ENCODE measurements around the gene TNFRSF14.
"Not testable (repeated sequence)": the region's sequence is repeated elsewhere in the genome, so short reads cannot be mapped to it uniquely, and the experiment has no call there.

TNFRSF14 gene

GRCh38 chr1:2569060-2569459, 12.9 kb downstream of the TNFRSF14 start:
- TF ChIP-seq CTCF (conservative IDR thresholded peaks at IDR 0.05; ENCODE audit: control insufficient read depth, insufficient read depth, low read depth, low read length): no peak
- H3K4me3 ChIP-seq (ENCODE audit: control insufficient read depth, low read depth, low read length): no peak overlapping the region
- DNase-seq (ENCODE audit: low read depth): no peak

DNA sequence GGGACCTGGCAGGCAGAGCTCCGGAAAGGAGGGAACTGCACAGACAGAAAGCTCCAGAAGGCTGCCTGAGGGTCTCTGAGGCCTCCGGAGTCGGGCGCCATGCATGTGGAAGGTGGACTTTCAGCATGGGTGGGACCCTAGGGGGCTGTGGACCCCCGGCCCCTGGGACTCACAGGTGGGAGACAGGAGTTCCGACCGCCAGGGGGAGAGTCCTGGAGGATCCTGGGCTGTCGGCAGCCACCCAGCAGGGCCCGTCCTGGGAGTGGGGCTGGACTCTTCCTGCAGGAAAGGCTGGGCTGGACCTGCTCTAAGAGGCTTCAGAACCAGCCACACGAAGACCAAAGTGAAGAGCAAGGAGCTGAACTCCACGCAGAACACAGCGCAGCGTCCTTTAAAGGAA, 13.5 kb downstream of the TNFRSF14 start:
- H3K4me3 ChIP-seq (ENCODE audit: control insufficient read depth, low read depth, low read length); DNase-seq (ENCODE audit: low read depth): not testable (repeated sequence)

- no peak for DNase-seq (ENCODE audit: low read depth)
- no peak for TF ChIP-seq CTCF (conservative IDR thresholded peaks at IDR 0.05; ENCODE audit: control insufficient read depth, insufficient read depth, low read depth, low read length)
- H3K4me3 ChIP-seq (ENCODE audit: control insufficient read depth, low read depth, low read length): no peak overlapping the region
Observed at GRCh38 chr1:2570332-2570731, 14.2 kb downstream of the TNFRSF14 start.

DNA sequence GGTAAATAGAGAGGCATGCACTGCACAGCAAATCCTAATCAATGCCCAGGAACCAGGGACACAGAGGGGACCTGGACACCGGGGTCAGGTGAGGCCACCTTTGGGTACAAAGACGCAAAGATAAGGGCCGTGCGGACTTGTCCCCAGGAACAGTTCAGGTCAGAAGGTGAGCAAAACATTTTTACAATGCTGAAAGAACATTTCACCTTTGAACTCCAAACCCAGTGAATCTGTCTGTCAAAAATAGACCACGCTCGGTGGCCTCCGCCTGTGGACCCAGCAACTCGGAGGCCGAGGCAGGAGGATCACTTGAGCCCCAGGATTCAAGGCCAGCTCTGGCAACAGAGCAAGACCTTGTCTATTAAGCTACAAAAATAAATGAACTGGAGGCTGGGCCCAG, 15.2 kb downstream of the TNFRSF14 start:
- TF ChIP-seq CTCF (conservative IDR thresholded peaks at IDR 0.05; ENCODE audit: control insufficient read depth, insufficient read depth, low read depth, low read length): no peak
- H3K4me3 ChIP-seq (ENCODE audit: control insufficient read depth, low read depth, low read length): no peak overlapping the region
- no peak for DNase-seq (ENCODE audit: low read depth)

DNA sequence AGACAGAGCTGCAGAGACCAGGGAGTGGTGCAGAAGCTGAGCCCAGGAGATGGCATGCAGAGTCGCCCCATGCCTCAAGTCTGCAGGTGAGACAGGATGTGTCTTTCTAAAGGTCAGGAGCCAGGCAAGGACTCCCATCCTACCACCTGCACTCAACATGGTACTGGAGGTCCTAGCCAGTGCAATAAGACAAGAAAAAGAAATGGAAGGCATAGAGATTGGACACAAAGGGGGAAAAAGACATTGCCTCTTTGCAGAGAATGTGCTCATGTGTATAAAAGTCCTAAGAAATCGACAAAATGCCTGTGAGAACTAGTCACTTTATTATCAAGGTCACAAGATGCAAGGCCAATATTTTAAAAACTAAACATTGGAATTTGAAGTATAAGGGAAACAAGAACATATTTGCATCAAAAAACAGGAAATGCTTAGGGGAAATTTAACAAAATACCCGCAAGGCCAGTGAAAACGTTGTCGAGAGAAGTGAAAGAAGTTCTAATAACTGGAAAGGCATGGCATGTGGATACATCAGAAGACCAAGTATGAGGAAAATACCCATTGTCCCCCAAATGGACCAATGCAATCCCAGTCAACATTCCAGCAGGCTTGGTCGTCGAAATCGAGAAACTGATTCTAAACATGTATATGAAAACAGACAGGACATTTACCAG, 17.2 kb downstream of the TNFRSF14 start:
- DNase-seq (ENCODE audit: low read depth): no peak

GRCh38 chr1:2574350-2574749, 18.2 kb downstream of the TNFRSF14 start:
- no peak for DNase-seq (ENCODE audit: low read depth)
- TF ChIP-seq CTCF (conservative IDR thresholded peaks at IDR 0.05; ENCODE audit: control insufficient read depth, insufficient read depth, low read depth, low read length): no peak
- H3K4me3 ChIP-seq (ENCODE audit: control insufficient read depth, low read depth, low read length): no peak overlapping the region

More for the DNA sequence above, 17.2 kb downstream of the TNFRSF14 start:
- no peak for TF ChIP-seq CTCF (conservative IDR thresholded peaks at IDR 0.05; ENCODE audit: control insufficient read depth, insufficient read depth, low read depth, low read length)
- no peak overlapping the region for H3K4me3 ChIP-seq (ENCODE audit: control insufficient read depth, low read depth, low read length)

DNA sequence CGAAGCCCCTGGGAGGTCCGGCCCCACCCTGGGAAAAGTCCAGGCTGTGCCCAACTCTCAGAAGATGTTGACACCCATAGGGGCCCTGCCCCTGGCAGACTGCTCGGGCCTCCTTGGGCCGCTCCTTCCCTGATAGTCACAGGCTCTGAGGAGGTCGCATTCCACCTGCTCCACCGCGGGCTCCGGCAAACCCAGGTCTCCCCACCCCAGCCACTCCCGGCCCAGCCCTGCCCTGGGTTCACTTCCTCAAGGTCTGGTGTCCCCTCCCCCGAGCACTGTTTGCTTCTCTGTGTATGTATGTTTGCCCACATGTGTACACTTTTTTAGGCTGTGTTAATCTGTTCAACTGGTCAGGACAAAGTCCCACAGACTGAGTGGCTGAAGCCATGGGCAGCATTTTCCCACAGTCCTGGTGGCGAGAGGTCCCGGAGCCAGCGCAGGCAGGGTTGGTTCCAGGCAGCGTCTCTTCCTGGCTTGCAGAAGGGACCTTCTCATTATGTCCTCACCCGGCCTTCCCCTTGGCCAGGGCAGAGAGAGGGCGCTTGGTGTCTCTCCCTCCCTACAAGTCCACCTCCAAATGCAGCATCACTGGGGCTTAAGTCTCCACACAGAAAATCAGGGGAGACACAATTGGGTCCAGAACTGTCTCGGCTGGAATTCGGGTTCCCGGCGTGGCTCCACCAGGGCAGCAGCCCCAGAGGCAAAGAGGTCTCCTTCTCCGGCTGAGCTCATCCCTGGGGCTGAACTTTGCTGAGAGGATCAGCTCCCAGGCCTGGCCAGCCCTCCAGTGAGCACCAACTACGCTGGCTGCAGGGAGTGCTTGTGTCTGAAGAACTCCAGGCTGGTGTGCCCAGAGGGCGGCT, 19.9 kb downstream of the TNFRSF14 start:
- no peak overlapping the region for H3K4me3 ChIP-seq (ENCODE audit: control insufficient read depth, low read depth, low read length)
- TF ChIP-seq CTCF (conservative IDR thresholded peaks at IDR 0.05; ENCODE audit: control insufficient read depth, insufficient read depth, low read depth, low read length): no peak
- DNase-seq (ENCODE audit: low read depth): no peak

DNA sequence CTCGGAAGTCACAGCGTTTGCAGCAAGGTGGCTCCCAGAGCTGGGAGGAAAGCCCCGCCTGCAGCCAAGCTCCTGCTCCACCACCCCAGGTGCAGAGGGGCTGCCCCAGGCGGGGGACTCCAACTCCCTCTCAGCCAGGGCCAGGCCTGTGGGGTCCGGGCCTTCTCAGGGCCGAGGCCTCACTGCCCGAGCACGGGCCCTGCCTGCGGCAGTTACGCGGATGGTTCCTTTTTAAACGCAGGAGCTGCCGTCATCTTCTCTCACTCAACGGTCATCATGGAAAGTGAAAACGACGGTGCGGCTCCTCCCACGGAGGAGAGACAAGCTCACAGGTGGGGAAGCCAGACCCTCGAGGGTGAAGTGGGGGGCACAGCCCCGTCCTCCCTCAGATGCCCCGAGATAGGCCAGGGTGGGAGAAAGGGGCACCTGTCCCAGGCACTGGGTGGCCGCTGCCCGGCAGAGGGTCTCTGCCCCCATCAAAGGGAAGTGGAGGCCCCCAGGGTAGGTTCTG, 21.4 kb downstream of the TNFRSF14 start:
- not testable (repeated sequence) for DNase-seq (ENCODE audit: low read depth); H3K4me3 ChIP-seq (ENCODE audit: control insufficient read depth, low read depth, low read length)

Measured in fibroblast of mammary gland (primary cell).